ENCODE results near the gene NUP58. TPM values are rescaled to one million over a fixed set of nuclear protein-coding genes. Genes with fewer than 3 reads are reported as not detected.

Gene NUP58
- polyA plus RNA-seq, 1 donor (not counting 4 experiments of a cell fraction or from before 2014, with no cell fraction given): 51.5 TPM

- Histone ChIP-seq H3K27me3 (ENCODE audit: control insufficient read depth, extremely low read depth, insufficient read depth, low read length) (no peaks in the 10 kb centered on the region), H4K20me1 (ENCODE audit: control insufficient read depth, extremely low read depth, insufficient read depth, low read length) (no peaks in the 10 kb centered on the region), H3K9me1 (ENCODE audit: control insufficient read depth, extremely low read depth, insufficient read depth, low read length) (no peaks in the 10 kb centered on the region), H3K9ac (ENCODE audit: control insufficient read depth, extremely low read depth, insufficient read depth, low read length) (no peak overlapping the region), H3K4me2 (ENCODE audit: control insufficient read depth, extremely low read depth, insufficient read depth, low read depth, low read length) (no peak overlapping the region), H3K79me2 (ENCODE audit: control insufficient read depth, insufficient read depth, low read length) (peaks cover 32% of the 10 kb centered on the region), H3K36me3 (ENCODE audit: control insufficient read depth in 2 of 2, extremely low read depth in 1 of 2, insufficient read depth in 2 of 2, low read length in 2 of 2) (no peaks in the 10 kb centered on the region), H3K9me3 (ENCODE audit: control insufficient read depth, low read depth, low read length) (no peaks in the 10 kb centered on the region), H3K27ac (ENCODE audit: control insufficient read depth, insufficient read depth, low read length) (no peak overlapping the region), H3K4me3 (ENCODE audit: control insufficient read depth in 2 of 3, extremely low read depth in 1 of 3, insufficient read depth in 2 of 3, low read depth in 1 of 3, low read length in 3 of 3) (no peak overlapping the region), H2AFZ (ENCODE audit: control insufficient read depth, low read length) (peak overlapping the region; percentile 45), H3K4me1 (ENCODE audit: control insufficient read depth, extremely low read depth, insufficient read depth, low read length) (peaks cover 10% of the 10 kb centered on the region)
- FAIRE-seq: no peak
- no peak for TF ChIP-seq CTCF (optimal IDR thresholded peaks at IDR 0.05 in 1 of 3, IDR thresholded peaks at IDR 0.05 in 1 of 3, conservative IDR thresholded peaks at IDR 0.05 in 1 of 3; ENCODE audit: extremely low read depth in 1 of 3, insufficient read depth in 2 of 3, low read length in 3 of 3)
- dilution Hi-C loops (cut with MboI; ENCODE audit: extremely low pct_ligation_motif_present, low sequenced_read_pairs): no loop called here
- DNase-seq (ENCODE audit: low read depth, low spot score): no peak
Observed at GRCh38 chr13:25288966-25289365, 12.5 kb upstream of the NUP58 start.

- Histone ChIP-seq H3K79me2 (ENCODE audit: control insufficient read depth, insufficient read depth, low read length) (peaks cover 5% of the 10 kb centered on the region), H3K9me3 (ENCODE audit: control insufficient read depth, low read depth, low read length) (no peaks in the 10 kb centered on the region), H3K27me3 (ENCODE audit: control insufficient read depth, extremely low read depth, insufficient read depth, low read length) (peaks cover 4% of the 10 kb centered on the region), H3K4me1 (ENCODE audit: control insufficient read depth, extremely low read depth, insufficient read depth, low read length) (peaks cover 4% of the 10 kb centered on the region), H3K36me3 (ENCODE audit: control insufficient read depth in 2 of 2, extremely low read depth in 1 of 2, insufficient read depth in 2 of 2, low read length in 2 of 2) (no peaks in the 10 kb centered on the region), H3K27ac (ENCODE audit: control insufficient read depth, insufficient read depth, low read length) (no peak overlapping the region), H3K4me2 (ENCODE audit: control insufficient read depth, extremely low read depth, insufficient read depth, low read depth, low read length) (no peak overlapping the region), H3K9ac (ENCODE audit: control insufficient read depth, extremely low read depth, insufficient read depth, low read length) (no peak overlapping the region), H3K4me3 (ENCODE audit: control insufficient read depth in 2 of 3, extremely low read depth in 1 of 3, insufficient read depth in 2 of 3, low read depth in 1 of 3, low read length in 3 of 3) (no peak overlapping the region), H4K20me1 (ENCODE audit: control insufficient read depth, extremely low read depth, insufficient read depth, low read length) (no peaks in the 10 kb centered on the region), H2AFZ (ENCODE audit: control insufficient read depth, low read length) (no peak overlapping the region), H3K9me1 (ENCODE audit: control insufficient read depth, extremely low read depth, insufficient read depth, low read length) (no peaks in the 10 kb centered on the region)
- dilution Hi-C loops (cut with MboI; ENCODE audit: extremely low pct_ligation_motif_present, low sequenced_read_pairs): no loop called here
- FAIRE-seq (no peak), DNase-seq (ENCODE audit: low read depth, low spot score) (no peak)
- TF ChIP-seq EZH2 (IDR thresholded peaks at IDR 0.05; ENCODE audit: low read length): no peak
- TF ChIP-seq CTCF (optimal IDR thresholded peaks at IDR 0.05 in 1 of 3, IDR thresholded peaks at IDR 0.05 in 1 of 3, conservative IDR thresholded peaks at IDR 0.05 in 1 of 3; ENCODE audit: extremely low read depth in 1 of 3, insufficient read depth in 2 of 3, low read length in 3 of 3): no peak
Observed at GRCh38 chr13:25291691-25292090, 9.7 kb upstream of the NUP58 start.
